Measurements from ENCODE around the gene RSPH6A.

RSPH6A gene

DNA sequence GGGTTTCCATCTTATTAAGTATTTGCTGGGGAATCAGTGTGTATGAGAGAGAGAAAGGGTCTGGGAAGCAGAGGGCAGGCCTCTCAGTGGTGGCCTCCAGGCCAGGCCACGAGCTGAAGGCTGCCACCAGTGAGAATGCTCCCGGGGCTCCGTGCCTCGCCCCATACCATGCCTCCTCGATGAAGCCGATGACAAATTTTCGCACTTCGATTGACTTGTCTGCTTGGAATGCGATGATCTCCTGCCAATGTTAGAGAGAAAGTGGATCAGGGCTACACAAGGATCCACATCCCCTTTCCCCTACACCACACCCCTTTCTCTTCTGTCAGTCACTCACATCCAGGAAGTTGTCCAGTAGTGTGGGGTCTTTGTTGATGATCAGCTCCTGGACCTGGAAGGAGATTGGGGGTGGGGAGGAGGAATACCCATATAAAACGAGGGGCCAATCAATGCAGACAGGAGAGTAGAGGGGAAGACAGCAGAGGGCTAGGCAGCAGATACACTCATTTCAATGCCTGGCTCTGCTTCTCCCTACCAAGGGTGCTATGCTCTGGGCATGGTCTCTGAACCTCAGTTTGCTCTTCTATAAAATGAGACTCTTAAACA, 37.1 kb upstream of the RSPH6A start:
- peaks cover 82% of the 10 kb centered on the region for H3K36me3 ChIP-seq (ENCODE audit: control insufficient read depth, insufficient read depth, low read length)
- H3K4me1 ChIP-seq (ENCODE audit: control insufficient read depth, insufficient read depth, low read length) = no peaks in the 10 kb centered on the region
- no peak overlapping the region for H3K4me3 ChIP-seq (ENCODE audit: low read depth, low read length)
- no peaks in the 10 kb centered on the region for H3K27me3 ChIP-seq (ENCODE audit: control insufficient read depth, insufficient read depth, low read length)
- H3K9ac ChIP-seq (ENCODE audit: low read length) = no peak overlapping the region
- no peak overlapping the region for H3K27ac ChIP-seq (ENCODE audit: low read depth, low read length)
- no peaks in the 10 kb centered on the region for H3K9me3 ChIP-seq (ENCODE audit: control insufficient read depth, insufficient read depth, low read depth, low read length)

DNA sequence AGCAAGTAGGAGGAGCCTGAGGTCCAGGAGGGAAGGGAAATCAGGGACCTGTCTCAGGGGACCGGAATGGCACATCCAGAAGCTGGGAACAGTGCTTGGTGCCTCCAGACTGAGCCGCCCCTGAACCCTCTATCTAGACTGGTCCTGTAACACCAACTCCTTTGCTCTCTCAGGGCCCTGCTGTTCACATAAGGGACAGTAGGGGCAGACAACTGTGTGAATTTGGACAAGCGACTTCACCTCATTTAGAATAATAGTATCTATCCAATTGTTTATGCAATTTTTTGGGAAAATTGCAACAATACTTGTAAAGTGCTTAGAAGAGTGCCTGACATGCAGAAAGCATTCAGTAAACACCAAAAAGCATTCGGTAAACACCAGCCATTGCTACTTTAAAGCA, 33.8 kb upstream of the RSPH6A start:
- Histone ChIP-seq H3K9ac (ENCODE audit: low read length) (no peak overlapping the region), H3K36me3 (ENCODE audit: control insufficient read depth, insufficient read depth, low read length) (peaks cover 93% of the 10 kb centered on the region), H3K4me1 (ENCODE audit: control insufficient read depth, insufficient read depth, low read length) (no peaks in the 10 kb centered on the region), H3K4me3 (ENCODE audit: low read depth, low read length) (no peak overlapping the region), H3K27me3 (ENCODE audit: control insufficient read depth, insufficient read depth, low read length) (no peaks in the 10 kb centered on the region), H3K9me3 (ENCODE audit: control insufficient read depth, insufficient read depth, low read depth, low read length) (no peaks in the 10 kb centered on the region), H3K27ac (ENCODE audit: low read depth, low read length) (no peak overlapping the region)

DNA sequence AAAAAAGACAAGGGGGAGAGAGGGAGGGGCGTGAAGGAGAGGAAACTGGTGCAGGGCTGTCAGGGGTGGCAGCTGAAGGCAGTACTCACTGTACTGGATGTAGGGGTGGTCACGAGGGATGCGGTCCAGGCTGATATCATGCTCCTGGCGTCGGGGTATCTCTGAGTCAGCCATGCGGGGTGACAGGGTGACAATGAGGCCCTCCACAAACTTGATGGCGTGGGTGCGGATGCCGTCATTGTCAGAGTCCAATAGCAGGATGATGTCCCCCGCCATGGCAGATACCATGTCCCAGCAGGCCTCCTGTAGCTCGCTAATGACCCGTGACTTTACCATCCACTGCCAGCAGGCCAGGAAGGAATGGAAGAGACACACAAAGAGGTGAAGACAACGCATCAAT, 32.6 kb upstream of the RSPH6A start:
- H3K36me3 ChIP-seq (ENCODE audit: control insufficient read depth, insufficient read depth, low read length) = peaks cover 93% of the 10 kb centered on the region
- no peaks in the 10 kb centered on the region for H3K9me3 ChIP-seq (ENCODE audit: control insufficient read depth, insufficient read depth, low read depth, low read length)
- H3K4me3 ChIP-seq (ENCODE audit: low read depth, low read length) = no peak overlapping the region
- H3K9ac ChIP-seq (ENCODE audit: low read length) = no peak overlapping the region
- H3K27ac ChIP-seq (ENCODE audit: low read depth, low read length) = no peak overlapping the region
- H3K4me1 ChIP-seq (ENCODE audit: control insufficient read depth, insufficient read depth, low read length) = no peaks in the 10 kb centered on the region
- no peaks in the 10 kb centered on the region for H3K27me3 ChIP-seq (ENCODE audit: control insufficient read depth, insufficient read depth, low read length)

DNA sequence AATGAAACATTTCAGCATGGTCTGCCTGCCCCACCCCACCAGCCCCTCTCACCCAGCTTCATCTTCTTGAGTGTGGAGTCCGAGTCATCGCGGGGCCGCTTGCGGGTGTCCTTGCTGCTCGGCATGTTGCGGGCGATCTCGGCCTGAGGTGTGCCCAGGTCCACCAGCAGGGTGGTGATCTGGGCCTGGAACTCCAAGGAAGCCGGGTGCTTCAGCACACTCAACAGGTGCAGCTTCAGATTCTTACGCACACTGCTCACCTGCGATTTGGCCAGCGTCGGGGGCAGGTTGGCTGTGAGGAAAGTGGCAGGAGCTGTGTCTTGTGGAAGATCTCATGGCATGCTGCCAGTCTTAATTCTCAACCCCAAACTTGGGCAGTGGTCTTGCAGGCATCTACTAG, 27.1 kb upstream of the RSPH6A start:
- Histone ChIP-seq H3K4me3 (ENCODE audit: low read depth, low read length) (no peak overlapping the region), H3K9me3 (ENCODE audit: control insufficient read depth, insufficient read depth, low read depth, low read length) (no peaks in the 10 kb centered on the region), H3K27me3 (ENCODE audit: control insufficient read depth, insufficient read depth, low read length) (no peaks in the 10 kb centered on the region), H3K9ac (ENCODE audit: low read length) (no peak overlapping the region), H3K27ac (ENCODE audit: low read depth, low read length) (no peak overlapping the region), H3K4me1 (ENCODE audit: control insufficient read depth, insufficient read depth, low read length) (no peaks in the 10 kb centered on the region), H3K36me3 (ENCODE audit: control insufficient read depth, insufficient read depth, low read length) (peaks cover 93% of the 10 kb centered on the region)

DNA sequence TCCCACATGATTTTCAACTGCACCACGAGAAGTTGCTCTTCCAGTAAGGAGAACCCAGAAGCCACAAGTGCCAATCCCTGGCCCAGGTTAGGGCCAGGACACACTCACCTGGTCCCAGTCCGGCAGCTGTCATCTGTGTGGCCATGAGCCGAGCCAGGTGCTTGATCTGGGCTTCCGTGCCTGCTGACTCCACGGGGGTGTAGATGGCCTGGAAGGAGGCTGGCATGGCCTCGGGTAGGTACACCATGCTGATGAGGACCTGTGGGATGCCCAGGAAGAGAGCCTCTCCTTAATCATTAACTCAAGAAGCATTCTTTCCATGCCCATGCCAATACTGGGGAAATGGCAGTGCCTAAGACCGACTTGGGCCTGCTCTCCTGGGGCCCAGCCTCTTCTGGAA, 19.9 kb upstream of the RSPH6A start:
- Histone ChIP-seq H3K36me3 (ENCODE audit: control insufficient read depth, insufficient read depth, low read length) (peaks cover 88% of the 10 kb centered on the region), H3K9me3 (ENCODE audit: control insufficient read depth, insufficient read depth, low read depth, low read length) (no peaks in the 10 kb centered on the region), H3K4me3 (ENCODE audit: low read depth, low read length) (no peak overlapping the region), H3K27me3 (ENCODE audit: control insufficient read depth, insufficient read depth, low read length) (no peaks in the 10 kb centered on the region), H3K27ac (ENCODE audit: low read depth, low read length) (no peak overlapping the region), H3K4me1 (ENCODE audit: control insufficient read depth, insufficient read depth, low read length) (no peaks in the 10 kb centered on the region), H3K9ac (ENCODE audit: low read length) (no peak overlapping the region)

DNA sequence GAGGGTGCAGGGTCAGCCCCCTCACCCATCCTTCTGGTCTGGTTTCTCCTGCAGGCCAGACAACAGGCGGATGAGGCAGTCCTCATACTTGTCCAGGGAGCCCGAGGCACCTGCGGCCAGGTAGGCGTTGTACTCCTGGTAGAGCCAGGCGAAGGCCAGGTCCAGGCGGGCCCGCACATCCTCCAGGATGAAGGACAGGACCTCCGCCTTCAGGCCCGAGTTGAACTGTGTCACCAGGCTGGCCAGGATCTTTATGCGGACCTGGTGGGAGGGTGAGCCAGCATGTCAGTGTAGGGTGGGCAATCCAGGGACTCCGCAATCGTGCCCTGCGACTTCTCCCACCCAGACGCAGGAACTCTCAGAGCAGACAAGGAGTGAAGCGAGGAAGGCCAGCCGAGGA, 13.8 kb upstream of the RSPH6A start:
- Histone ChIP-seq H3K27ac (ENCODE audit: low read depth, low read length) (no peak overlapping the region), H3K36me3 (ENCODE audit: control insufficient read depth, insufficient read depth, low read length) (peaks cover 91% of the 10 kb centered on the region), H3K4me3 (ENCODE audit: low read depth, low read length) (no peak overlapping the region), H3K27me3 (ENCODE audit: control insufficient read depth, insufficient read depth, low read length) (no peaks in the 10 kb centered on the region), H3K4me1 (ENCODE audit: control insufficient read depth, insufficient read depth, low read length) (no peaks in the 10 kb centered on the region), H3K9me3 (ENCODE audit: control insufficient read depth, insufficient read depth, low read depth, low read length) (no peaks in the 10 kb centered on the region), H3K9ac (ENCODE audit: low read length) (no peak overlapping the region)

DNA sequence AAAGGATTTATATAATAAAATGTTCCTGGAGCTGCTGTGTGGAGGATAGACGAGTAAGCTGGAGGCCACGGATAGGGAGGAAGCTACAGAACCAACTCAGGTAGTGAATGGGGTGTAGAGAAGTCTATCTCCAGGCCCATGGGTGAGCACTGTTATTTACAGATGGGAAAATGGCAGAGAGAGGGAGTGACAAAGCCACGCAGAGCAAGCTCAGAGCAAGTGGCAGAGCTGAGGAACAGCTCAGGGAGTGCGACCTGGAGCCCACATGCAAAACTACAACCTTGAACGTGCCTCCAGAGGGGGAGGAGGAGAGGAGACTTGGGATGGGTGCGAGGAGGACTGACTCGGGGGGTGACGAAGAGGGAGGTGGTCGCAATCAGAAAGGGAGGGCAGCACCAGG, 13.4 kb upstream of the RSPH6A start:
- Histone ChIP-seq H3K4me1 (ENCODE audit: control insufficient read depth, insufficient read depth, low read length) (no peaks in the 10 kb centered on the region), H3K27ac (ENCODE audit: low read depth, low read length) (no peak overlapping the region), H3K9ac (ENCODE audit: low read length) (no peak overlapping the region), H3K9me3 (ENCODE audit: control insufficient read depth, insufficient read depth, low read depth, low read length) (no peaks in the 10 kb centered on the region), H3K4me3 (ENCODE audit: low read depth, low read length) (no peak overlapping the region), H3K36me3 (ENCODE audit: control insufficient read depth, insufficient read depth, low read length) (peaks cover 91% of the 10 kb centered on the region), H3K27me3 (ENCODE audit: control insufficient read depth, insufficient read depth, low read length) (no peaks in the 10 kb centered on the region)

DNA sequence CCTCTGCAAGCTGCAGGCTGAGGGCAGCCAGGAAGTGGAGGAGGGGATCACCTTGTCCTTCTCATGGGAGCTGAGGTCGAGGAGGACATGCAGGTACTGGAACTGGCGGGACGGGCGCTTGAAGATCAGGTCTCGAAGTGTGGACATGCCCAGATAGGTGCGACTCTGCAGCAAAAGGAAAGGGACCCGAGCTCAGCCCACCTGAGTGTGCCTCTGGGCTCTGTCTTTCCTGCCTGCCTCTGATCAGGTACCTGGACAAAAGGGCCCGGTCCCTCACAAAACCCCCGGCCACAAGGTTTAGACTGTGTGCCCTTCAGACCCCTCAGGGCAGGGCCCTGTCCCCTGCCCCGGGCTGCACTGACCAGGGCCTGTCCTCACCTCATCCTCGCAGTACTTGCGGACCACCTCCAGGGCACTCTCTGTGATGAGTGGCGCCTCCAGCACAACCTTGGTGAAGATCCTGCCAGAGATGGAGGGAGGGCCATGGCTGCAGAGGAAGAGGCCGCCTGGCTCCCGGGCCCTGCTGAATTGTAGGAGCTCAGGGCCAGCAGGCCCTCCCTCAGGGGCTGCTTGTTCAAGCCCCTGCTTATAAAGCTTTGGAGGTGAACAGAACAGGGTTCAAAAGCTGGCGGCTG, 12.5 kb upstream of the RSPH6A start:
- no peak overlapping the region for H3K4me3 ChIP-seq (ENCODE audit: low read depth, low read length)
- no peak overlapping the region for H3K9ac ChIP-seq (ENCODE audit: low read length)
- no peaks in the 10 kb centered on the region for H3K9me3 ChIP-seq (ENCODE audit: control insufficient read depth, insufficient read depth, low read depth, low read length)
- H3K27ac ChIP-seq (ENCODE audit: low read depth, low read length) = no peak overlapping the region
- no peaks in the 10 kb centered on the region for H3K4me1 ChIP-seq (ENCODE audit: control insufficient read depth, insufficient read depth, low read length)
- no peaks in the 10 kb centered on the region for H3K27me3 ChIP-seq (ENCODE audit: control insufficient read depth, insufficient read depth, low read length)
- H3K36me3 ChIP-seq (ENCODE audit: control insufficient read depth, insufficient read depth, low read length) = peaks cover 97% of the 10 kb centered on the region

DNA sequence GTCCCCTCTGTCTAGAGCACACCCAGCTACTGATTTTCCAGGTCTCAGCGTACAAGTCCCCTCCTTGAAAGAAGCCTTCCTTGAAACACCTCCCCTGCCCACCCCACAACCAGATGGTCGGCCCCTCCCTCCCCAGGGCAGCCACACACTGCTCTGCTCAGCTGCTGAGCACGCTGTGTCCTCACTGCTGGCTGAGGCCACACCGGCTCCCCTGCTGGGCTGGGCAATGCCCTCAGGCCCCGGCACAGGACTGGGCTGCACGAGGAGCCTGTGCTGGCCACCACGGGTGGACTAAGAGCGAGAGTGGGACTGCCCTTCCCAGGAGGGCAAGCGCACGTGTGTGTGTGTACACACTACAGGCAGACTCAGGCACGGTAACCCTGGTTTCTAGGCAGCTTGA, 11.8 kb upstream of the RSPH6A start:
- no peak overlapping the region for H3K4me3 ChIP-seq (ENCODE audit: low read depth, low read length)
- no peak overlapping the region for H3K27ac ChIP-seq (ENCODE audit: low read depth, low read length)
- peaks cover 95% of the 10 kb centered on the region for H3K36me3 ChIP-seq (ENCODE audit: control insufficient read depth, insufficient read depth, low read length)
- no peak overlapping the region for H3K9ac ChIP-seq (ENCODE audit: low read length)
- H3K9me3 ChIP-seq (ENCODE audit: control insufficient read depth, insufficient read depth, low read depth, low read length) = no peaks in the 10 kb centered on the region
- no peaks in the 10 kb centered on the region for H3K27me3 ChIP-seq (ENCODE audit: control insufficient read depth, insufficient read depth, low read length)
- no peaks in the 10 kb centered on the region for H3K4me1 ChIP-seq (ENCODE audit: control insufficient read depth, insufficient read depth, low read length)

DNA sequence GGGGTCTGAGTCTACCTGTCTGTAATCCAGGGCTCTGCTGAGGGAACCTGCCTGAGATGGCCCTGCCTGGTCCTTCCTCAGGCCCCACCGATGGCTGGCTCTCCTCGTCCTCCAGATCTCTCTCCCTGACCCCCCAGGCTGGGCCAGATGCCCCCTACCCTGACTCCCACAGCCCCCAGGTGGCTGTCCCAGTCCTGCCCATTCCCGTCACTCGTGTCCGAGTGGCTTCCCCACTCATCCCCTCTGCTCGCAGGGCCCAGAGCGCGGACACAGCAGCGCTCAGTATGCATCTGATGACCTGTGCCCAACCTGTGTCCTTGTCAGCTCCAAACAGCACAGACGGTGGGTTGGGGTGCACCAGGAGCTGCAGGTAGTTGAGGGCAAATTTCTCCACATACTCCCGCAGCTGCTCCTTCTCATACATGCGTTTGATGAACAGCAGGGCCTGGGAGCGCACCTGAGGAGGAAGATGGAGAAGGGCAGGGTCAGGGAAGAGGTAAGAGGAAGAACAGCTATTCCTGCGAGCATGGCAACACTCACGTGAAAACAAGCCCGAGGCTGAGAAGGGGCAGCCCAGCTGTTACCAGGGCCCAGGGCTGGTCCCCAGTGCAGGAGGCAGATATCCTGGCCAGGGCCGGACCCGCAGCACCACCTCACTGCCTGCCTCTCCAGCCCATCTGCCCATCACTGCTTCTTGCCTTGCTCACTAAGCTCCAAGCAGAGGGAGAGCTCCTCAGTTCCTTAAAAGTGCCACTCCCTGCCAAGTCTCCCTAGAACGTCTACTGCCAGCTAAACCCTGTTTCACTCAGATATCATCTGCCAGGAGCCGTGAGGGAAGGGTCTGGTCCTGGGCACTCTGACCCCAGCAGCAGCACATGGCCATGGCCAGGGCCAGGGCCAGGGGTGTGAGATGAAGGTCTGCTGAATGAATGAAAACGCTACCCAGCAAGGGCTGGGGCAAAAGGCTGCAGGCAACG, 11.1 kb upstream of the RSPH6A start:
- no peaks in the 10 kb centered on the region for H3K9me3 ChIP-seq (ENCODE audit: control insufficient read depth, insufficient read depth, low read depth, low read length)
- no peak overlapping the region for H3K4me3 ChIP-seq (ENCODE audit: low read depth, low read length)
- H3K27ac ChIP-seq (ENCODE audit: low read depth, low read length) = no peak overlapping the region
- H3K27me3 ChIP-seq (ENCODE audit: control insufficient read depth, insufficient read depth, low read length) = no peaks in the 10 kb centered on the region
- H3K36me3 ChIP-seq (ENCODE audit: control insufficient read depth, insufficient read depth, low read length) = peaks cover 95% of the 10 kb centered on the region
- no peaks in the 10 kb centered on the region for H3K4me1 ChIP-seq (ENCODE audit: control insufficient read depth, insufficient read depth, low read length)
- H3K9ac ChIP-seq (ENCODE audit: low read length) = no peak overlapping the region

DNA sequence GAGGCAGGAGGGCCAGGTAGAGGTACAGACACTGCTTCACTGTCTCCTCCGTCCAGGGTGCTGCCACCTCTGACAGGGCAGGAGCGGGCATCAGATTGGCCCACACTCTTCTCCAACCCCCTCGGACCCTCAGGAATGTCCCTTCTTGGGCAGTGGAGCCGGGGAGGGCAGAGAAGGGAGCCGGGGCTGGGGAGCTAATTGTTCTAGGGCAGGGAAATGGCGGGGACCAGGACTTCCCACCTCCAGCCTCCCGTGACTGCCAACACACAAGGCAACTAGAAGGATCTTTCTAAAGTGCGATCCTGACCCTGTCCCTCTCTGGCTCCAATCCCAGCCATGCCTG, 10.1 kb upstream of the RSPH6A start:
- Histone ChIP-seq H3K9me3 (ENCODE audit: control insufficient read depth, insufficient read depth, low read depth, low read length) (no peaks in the 10 kb centered on the region), H3K9ac (ENCODE audit: low read length) (no peak overlapping the region), H3K27me3 (ENCODE audit: control insufficient read depth, insufficient read depth, low read length) (no peaks in the 10 kb centered on the region), H3K4me1 (ENCODE audit: control insufficient read depth, insufficient read depth, low read length) (no peaks in the 10 kb centered on the region), H3K4me3 (ENCODE audit: low read depth, low read length) (no peak overlapping the region), H3K36me3 (ENCODE audit: control insufficient read depth, insufficient read depth, low read length) (peaks cover 97% of the 10 kb centered on the region), H3K27ac (ENCODE audit: low read depth, low read length) (no peak overlapping the region)

Data from HUES6 (cell line).